NT2/D1 (cell line): ENCODE data around the gene NDUFAF2.

Source experiments
- SUZ12 ChIP-seq: IDR thresholded peaks from 2 replicates; pipeline ENCODE4 v1.6.1; 2011; ENCODE audit not compliant: insufficient read length, insufficient read depth; ENCODE audit errors: extremely low read depth
- YY1 ChIP-seq: IDR thresholded peaks from 2 replicates; pipeline ENCODE4 v1.6.1; 2011; ENCODE audit not compliant: insufficient read length, insufficient read depth
- ZNF274 ChIP-seq: IDR thresholded peaks from 2 replicates; pipeline ENCODE4 v1.6.1; 2011; ENCODE audit warnings: mild to moderate bottlenecking, low read depth, low read length

DNA sequence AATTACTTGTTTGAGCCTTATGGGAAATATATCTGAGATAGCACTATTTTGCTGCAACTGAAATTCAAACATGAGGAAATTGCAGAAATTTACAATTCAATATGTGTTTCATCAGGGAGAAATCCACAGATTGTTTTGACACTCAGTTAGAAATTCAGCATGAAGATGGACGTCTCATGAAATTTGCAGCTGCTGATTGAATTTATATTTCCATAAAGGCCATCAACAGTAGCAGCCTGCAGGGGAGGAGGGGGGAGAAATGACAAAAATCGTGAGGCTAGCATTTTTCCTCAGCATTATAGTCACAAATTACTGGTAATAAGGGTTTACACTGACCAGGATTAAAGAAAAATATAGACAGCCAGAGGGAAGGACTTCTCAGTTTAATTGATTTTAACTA is 81.0 kb downstream of the NDUFAF2 start:
- TF ChIP-seq YY1 (no peak), SUZ12 (no peak), ZNF274 (no peak)
